HK-2 (cell line): Measurements from ENCODE around the gene SFXN2.
"Not testable (repeated sequence)": the region's sequence is repeated elsewhere in the genome, so short reads cannot be mapped to it uniquely, and the experiment has no call there.

ENCODE experiments used
- DNase-seq: peaks from one replicate; pipeline ENCODE4 v3.0.0-alpha.2; 2018; ENCODE audit not compliant: unreplicated experiment

The SFXN2 gene

DNA sequence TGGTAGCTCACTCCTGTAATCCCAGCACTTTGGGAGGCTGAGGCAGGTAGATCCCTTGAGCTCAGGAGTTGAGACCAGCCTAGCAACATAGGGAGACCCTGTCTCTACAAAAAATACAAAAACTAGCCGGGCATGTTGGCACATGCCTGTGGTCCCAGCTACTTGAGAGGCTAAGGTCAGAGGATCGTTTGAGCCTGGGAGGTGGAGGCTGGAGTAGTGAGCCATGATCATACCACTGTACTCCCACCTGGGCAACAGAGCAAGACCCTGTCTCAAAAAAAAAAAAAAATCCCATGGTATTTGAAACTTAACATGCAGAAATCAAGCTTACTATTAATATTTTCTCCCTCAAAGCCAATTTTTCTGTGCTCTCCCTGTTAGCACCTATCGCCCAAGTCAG is 5.9 kb downstream of the SFXN2 start:
- DNase-seq = no peak

DNA sequence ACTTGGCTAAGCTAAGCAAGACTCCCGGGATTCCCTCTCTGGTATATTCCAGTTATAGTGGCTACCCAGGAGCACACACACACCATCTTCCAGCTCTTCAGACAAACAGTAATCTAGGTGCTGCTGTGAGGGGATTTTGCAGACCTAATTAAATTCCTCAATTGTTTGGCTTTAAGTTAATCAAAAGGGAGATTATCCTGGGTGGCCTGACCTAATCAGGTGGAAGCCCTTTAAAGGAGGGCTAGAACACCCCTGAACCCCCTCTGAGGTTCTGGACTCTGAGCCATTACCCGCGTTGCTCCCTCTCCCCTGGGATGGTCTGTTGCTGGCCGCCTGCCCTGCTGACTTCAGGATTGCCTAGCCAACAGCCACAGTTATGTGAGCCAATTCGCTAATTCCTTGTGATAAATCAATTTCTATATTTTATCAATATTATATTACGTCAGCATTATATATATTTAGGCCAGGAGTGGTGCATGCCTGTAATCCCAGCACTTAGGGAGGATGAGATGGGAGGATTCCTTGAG is 6.4 kb downstream of the SFXN2 start:
- no peak for DNase-seq

- DNase-seq = no peak
Observed at GRCh38 chr10:102721954-102722353, 7.5 kb downstream of the SFXN2 start.

GRCh38 chr10:102723989-102724388 is 9.6 kb downstream of the SFXN2 start:
- no peak for DNase-seq

- no peak for DNase-seq
Observed at GRCh38 chr10:102726274-102726673, 11.8 kb downstream of the SFXN2 start.

DNA sequence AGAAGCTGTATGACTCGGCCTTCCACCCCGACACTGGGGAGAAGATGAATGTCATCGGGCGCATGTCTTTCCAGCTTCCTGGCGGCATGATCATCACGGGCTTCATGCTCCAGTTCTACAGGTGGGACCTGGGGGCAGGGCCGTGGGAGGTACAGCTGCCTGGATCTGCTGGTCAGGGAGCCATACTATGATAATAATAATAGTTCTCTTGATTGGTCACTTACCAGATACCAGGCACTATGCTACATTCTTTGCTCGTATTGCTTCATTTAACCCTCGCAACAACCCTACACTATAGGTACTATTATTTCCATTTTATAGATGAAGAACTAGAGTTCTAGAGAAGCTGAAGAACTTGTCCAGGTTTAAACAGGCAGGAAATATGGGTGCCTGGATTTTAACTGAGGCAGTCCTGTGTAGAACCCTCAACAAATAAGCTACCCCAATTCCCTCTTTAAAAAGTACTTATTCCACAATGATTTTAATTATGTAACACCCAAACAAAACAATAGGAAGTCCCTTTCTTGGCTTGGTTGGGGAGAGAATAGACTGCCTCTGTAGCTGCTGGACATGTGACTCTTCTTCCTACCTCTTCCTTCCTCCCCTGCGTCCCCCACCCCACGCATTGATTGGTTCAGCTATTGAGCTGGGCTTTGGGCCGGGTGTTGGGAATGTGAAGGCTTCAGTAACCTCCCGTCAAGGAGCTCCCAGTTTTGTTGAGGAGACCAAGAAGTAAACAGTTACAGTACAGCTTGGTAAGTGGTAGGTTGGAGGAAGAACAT is 12.8 kb downstream of the SFXN2 start:
- no peak for DNase-seq

DNA sequence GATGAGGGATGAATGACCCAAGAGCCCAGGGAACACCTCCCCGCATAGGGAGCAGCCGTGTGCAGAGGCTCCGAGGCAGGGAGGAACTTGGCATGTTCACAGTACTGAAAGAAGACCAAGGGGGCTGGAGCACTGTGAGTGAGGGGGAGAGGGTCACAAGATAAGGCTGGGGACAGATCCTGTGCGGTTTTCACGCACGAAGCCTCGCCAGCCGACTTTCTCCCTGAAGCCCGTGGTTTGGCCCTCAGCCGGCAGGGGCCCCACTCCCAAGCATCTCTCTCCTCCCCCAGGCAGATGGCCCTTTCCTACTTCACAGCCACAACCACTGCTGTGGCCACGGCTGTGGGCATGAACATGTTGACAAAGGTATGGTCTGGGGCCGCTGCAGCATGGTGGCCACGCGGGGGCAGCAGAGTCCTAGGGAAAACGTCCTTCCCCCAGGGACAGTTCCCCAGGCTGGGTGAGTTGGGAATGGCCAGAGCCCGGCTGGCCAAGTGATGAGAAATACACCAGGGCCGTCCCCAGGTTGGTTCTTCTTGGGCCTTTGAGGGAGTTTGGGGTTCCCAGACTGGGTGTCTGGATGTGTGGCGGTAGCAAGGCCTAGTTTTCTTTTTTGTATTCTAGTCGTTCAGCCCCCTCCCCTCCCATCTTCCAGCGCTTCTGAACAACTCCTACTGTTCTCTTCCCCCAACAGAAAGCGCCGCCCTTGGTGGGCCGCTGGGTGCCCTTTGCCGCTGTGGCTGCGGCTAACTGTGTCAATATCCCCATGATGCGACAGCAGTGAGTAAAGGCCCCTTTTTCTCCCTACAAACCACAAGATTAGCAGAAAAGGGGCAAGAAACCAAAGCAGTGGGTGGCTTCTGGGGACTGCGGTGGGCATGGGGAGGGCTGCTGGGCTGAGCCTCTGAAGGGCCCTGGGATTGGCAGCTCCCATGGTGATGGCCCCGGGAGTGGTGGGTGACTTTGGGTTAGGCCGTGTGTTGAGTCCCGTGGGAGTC is 14.9 kb downstream of the SFXN2 start:
- peak; percentile 91 for DNase-seq

GRCh38 chr10:102731222-102731800 is 16.9 kb downstream of the SFXN2 start:
- DNase-seq = no peak

GRCh38 chr10:102732661-102733060 is 18.2 kb downstream of the SFXN2 start:
- no peak for DNase-seq

GRCh38 chr10:102735065-102735562 is 20.7 kb downstream of the SFXN2 start:
- no peak for DNase-seq

DNA sequence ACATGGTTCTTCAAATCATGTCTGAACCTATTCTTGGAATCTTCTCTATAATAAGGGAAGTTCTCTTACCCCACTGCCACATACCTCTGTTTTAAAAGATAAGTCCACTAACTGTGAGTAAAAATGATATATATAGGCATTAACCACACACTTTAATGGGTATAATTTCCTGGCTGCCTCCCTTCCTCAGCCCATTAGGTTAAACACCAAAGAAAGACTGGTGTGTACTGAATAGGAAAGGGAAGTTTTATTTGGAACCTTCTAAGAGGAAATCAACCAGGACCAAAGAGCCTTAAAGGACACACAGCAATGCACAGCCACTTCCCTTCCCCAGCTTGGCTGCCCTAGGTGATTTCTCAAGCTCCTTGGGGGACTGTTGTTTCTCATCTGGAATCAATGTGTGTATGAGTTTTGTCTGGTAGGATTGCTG is 24.3 kb downstream of the SFXN2 start:
- DNase-seq = no peak

GRCh38 chr10:102740229-102740628 is 25.8 kb downstream of the SFXN2 start:
- DNase-seq = no peak

GRCh38 chr10:102741726-102742237 is 27.3 kb downstream of the SFXN2 start:
- DNase-seq = no peak

- DNase-seq = not testable (repeated sequence)
Observed at GRCh38 chr10:102742313-102742712, 27.9 kb downstream of the SFXN2 start.

- DNase-seq = no peak
Observed at GRCh38 chr10:102743078-102743587, 28.7 kb downstream of the SFXN2 start.

DNA sequence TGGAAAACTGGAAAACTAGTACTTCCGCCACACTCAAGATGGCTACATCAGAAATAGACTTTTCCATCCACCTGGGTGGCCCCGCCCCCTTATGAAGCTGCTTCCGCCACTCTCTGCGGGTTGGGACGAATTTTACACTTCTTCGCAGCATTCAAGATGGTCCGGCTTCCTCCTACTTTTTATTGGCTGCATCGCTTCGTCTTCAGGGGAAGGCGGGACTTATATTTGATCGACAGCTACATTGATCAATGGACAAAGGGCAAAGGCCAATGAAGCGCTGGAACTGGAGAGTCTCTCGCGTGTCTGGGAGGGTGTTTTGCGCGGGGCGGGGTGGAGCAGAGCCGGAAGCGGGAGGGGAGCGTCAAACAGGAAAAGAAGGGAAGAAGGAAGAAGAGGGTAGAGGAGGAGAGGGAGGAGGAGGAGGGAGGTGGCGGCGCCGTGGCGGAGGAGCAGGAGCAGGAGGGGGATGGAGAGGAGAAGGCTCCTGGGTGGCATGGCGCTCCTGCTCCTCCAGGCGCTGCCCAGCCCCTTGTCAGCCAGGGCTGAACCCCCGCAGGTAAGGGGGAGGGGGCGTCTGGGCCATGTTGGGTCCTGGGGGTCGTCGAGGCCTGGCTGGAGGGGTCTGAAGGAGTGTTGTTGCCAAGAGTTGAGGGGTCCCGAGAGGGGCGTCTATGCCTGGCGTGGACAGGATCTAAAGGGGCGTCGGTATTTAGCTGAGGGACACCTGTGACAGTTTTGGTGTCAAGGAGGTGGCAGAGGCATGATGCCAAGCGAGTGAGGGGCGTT is 29.3 kb downstream of the SFXN2 start, which contains the start of gene WBP1L:
WBP1L (plus strand) TSS at position 361 of the 786 bp plus-strand sequence; CDS start at position 467, 106 bp downstream.
- peak; percentile 98 for DNase-seq

- DNase-seq = peak; percentile 20
Observed at GRCh38 chr10:102744374-102745051, 30.1 kb downstream of the SFXN2 start.

GRCh38 chr10:102745157-102745556 is 30.7 kb downstream of the SFXN2 start:
- no peak for DNase-seq

DNA sequence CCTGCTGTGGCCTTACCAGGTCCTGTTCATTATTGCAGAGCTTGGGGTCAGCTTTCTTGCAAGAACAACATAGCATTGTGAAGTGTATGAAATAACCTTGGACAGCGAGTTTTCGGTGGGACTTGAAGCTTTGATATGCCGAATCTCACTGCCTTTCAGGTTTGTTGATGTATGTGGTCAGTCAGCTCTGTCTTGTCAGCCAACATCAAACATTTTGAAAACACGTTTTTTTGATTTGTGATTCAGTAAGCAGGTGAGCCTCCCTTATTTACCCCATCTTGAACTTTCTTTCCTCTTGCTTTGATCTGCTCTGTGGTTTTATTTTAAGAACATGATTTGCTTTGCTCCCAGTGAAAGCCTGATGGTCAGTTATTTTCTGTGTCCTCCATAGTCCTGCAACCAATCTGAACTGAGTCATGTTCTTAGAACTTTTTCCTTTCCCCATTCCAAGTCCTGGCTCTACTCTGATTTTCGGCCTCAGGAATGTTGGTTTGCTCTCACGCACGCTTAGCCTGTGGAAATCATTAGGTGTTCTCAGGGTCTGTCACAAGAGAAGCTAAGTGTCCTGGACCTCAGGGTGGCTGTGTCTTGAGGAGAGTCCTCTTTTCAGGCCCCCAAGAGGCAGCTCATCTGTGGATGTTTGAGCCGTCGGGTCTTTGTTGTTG is 38.0 kb downstream of the SFXN2 start:
- DNase-seq = no peak
